GM19324 (cell line): Measurements from ENCODE around the gene TPRG1.

Experiments
- ATAC-seq: cut with Tn5 transposase; IDR thresholded peaks from one replicate; pipeline ENCODE4 v1.9.1; 2021; ENCODE audit warnings: mild to moderate bottlenecking, moderate library complexity; ENCODE audit not compliant: unreplicated experiment, low FRiP score

The TPRG1 gene

GRCh38 chr3:189165092-189165612 lies 6.6 kb upstream of the TPRG1 start:
- no peak for ATAC-seq

DNA sequence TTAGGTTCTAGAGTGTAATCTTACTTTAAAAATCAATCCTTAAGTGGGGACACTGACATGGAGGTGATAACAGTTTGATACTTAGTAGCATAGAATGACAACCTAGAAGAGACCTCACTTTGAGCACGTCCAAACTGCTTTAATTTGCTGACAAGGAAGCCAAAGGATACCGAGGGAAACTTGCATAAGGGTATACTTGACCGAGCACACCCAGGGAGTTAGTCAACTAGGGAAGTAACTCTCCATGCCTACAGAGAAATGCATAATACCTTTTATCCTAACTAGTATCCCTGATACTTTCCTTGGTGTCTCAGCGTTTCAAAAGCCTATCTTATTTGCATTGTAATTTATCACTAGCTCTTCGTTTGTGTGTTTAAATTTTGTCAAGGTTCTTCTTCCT lies 5.5 kb upstream of the TPRG1 start:
- no peak for ATAC-seq

DNA sequence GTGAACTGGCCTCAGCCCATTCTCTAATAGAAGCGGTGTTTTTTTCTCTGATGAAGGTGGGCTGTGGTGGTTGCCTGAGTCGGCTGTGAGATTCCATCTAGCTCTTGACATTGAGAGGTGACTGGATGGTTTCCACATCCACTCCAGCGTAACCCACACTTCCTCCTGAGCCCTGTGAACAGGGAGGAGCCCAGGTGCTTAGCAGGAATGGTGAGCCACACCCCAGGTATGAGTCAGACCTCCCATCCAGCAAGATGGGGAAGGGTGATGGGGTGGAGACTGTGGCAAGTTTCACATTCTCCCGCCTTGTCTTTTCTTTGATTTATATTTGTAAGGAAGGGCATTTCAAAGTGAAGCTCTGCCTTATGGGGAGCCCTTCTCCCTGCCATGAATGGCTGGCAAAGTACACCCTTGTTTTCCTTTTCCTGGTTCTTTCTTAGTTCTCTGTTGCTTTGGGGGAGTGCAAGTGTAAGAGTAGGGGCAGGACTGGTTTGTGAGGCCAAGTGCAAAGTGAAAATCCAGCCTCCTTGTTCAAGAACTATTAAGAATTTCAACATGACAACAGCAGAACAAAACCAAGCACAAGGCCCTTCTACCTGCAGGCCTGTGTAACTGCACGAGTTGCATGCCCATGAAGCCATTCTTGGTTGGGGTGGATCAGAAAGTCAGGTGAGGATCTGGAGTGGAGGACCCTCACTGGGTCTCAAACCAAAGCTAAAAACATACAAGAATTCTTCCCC lies 4.6 kb upstream of the TPRG1 start:
- no peak for ATAC-seq

- ATAC-seq: no peak
Measured at GRCh38 chr3:189168711-189169110, 3.1 kb upstream of the TPRG1 start.

DNA sequence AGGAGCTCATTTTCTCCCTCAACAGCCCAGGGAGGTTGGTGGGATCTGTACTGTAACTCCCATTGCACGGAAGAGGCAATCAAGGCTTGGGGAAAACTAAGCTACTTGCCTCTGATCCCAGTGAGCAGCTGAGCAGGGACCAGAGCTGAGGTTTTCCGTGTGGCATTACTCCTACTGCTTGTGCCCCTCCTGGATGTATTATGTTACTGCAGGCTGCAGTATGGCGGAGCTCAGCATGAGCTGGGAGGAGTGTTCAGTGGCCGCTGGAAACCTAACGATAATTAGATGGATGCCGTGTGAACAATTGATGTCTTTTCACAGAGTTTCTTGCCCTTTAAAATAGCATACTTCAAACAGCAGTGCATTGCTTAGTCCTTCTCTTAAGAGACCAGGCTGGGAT lies 2.0 kb upstream of the TPRG1 start:
- ATAC-seq: no peak

DNA sequence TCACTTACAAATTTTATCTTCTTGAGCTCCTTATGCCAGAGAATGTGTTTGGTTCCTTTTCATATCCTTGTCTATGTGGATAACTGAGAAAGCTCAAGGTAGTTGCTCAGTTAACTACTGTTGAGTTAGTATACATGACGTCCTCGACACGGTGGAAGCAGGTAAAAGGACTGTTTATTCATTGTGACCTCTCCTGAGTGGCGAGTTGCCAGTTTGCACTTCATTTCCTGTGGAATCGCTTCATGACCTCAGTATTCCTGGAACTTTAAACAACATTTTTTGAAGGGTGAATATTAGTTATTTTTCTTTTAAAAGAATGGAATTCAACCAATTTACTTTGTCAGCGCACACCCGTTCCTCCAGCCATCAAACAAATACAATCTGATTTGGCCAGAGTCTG lies 1.2 kb upstream of the TPRG1 start:
- no peak for ATAC-seq

DNA sequence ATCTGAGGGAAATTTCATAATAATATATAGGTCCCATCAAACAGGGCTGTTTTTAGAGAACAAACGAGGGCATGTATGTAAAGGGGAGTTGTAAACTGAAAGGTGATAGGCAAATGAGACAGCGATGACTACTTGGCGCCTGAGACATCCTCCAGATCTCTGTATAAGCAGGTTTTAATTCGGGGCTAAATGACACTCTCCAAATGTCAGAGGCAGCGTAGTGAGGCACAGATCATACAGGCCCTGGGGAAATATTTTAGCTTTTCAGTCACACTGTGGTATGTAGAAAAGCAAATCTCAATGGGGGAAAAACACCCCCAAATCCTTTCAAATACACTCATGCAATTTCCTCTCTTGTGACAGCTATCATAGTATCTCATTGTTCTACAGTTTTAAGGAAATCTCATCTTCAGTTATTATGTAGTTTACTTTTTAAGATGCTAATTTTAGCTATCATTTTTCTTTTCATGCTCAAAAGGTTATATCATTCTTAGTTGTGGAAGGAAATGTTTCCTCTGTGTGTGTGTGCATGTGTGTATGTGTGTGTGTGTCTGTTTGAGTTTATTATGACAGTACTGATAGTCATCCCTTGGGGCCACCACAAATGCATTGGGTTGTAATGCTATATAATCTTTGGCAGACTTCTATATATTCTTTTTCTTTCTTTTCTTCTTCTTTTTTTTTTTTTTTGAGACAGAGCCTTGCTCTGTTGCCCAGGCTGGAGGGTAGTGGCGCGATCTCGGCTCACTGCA lies 1.1 kb downstream of the TPRG1 start:
- no peak for ATAC-seq

DNA sequence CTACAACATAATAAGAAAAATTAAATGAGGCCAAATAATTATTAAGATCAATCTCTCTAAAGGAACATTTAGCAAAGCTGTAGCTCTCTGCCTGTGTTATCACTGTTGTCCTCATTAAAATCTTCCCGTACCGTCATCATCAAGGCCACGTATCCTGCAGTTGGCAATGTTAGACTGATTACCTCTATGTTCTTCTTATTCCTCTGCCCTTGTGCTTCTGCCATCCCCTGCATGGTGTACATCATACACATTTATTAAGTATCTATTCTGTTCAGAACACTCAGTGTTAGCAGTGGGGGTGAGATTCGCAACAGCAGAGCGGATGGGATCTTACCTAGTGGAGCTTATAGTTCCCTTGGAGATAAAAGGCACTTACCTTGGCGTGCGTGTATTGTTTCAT lies 12.8 kb downstream of the TPRG1 start:
- no peak for ATAC-seq

DNA sequence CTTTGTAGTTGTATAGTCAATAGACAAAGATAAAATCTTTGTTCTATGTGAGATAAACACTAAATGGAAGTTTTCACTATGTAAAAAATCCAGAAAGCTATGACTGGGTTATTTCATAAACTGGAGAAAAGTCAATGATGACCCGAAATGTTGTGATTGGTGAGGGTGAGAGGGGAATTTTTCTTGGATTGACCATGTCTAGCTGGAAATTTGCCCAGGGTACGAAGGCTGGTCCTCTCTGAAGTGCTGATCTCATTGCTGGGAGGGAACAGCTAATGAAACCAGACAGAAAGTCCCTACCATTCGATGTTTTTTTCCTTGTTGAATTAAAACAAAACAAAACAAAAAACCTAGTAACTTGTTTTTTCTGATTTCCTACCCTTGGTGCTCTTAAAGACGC lies 14.3 kb downstream of the TPRG1 start:
- no peak for ATAC-seq

GRCh38 chr3:189188466-189188865 lies 16.7 kb downstream of the TPRG1 start:
- no peak for ATAC-seq

GRCh38 chr3:189192725-189193124 lies 21.0 kb downstream of the TPRG1 start:
- ATAC-seq: no peak

DNA sequence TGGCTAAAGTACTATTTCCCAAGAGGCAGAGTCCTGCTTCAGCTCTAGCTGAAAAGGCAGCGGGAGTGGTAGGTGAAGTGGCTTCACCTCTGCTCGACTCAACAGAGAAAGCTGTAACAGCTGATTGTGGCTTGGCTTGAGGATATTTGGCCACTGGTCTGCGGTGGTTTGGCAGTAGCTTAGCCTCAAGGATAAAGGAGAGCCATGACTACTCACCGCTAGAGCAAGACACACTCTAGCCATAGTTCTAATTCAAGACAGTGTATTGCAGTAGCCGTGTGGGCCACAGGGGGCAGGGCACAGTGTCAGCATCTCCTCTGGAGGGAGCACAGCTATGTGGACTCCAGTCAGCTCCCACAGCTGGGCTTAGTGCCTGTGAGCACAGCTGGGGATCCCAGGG lies 23.5 kb downstream of the TPRG1 start:
- ATAC-seq: no peak

DNA sequence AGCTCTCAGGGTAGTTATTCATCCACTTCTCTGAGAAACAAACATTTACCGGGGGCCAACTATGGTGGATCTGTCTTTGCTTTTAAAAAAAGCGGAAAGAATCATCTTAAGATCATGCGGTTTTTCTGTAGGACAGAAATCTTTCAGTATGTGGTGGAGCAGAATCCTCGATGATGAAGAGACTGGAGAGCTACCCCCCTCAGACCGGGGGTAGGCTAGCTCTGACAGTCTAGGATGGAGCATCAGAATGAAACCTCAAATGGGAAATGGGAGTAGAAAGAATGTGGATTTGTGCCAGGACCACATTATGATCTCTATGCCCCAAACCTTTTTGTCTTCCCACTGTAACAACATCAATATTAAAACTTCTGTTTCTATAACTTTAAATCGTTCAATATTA lies 30.3 kb downstream of the TPRG1 start:
- ATAC-seq: no peak

DNA sequence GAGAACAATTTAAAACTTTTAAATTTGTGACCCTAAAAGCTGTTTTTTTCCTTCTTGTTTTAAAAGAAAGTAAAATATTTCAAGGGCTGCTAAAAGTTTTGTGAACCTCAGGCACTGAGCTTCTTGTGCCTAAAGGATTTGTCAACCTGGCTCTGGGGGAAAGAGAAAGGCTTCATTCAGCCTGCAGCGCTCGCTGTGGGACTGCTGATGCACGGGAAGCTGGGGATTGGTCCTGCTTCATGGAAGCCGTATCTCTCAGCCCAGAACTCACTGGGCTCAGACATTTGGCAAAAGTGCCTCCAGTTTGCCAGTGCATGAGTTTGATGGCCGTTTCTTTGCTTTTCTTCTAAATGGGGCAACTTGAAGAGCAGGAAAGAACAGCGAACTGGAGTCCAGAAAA lies 30.8 kb downstream of the TPRG1 start:
- no peak for ATAC-seq

- ATAC-seq: no peak
Measured at GRCh38 chr3:189204167-189204866, 32.5 kb downstream of the TPRG1 start.

- no peak for ATAC-seq
Measured at GRCh38 chr3:189204937-189205336, 33.2 kb downstream of the TPRG1 start.

DNA sequence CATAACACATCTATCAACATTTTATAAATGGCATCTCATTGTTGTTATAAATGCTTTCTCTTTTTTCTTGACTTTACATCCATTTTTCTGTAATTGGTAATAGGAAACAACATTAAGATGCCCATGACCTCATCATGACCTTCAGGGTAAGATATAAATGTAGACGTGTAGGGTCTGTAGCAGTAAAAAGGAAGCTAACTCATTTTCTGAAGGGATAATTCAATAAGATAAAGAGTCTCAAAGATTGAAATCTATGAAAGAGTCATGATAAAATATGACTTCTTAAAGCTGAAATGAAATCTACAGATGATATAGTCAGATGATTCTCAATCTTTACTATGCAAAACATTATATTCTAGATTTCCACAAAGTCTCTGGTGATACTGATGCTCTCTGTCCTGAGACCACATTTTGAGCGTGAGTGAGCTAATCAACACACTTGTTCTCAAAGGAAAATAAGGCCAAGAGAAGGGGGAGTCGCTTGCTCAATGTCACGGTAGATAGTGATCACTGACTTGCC lies 38.5 kb downstream of the TPRG1 start:
- no peak for ATAC-seq

GRCh38 chr3:189212681-189213080 lies 40.9 kb downstream of the TPRG1 start:
- no peak for ATAC-seq

DNA sequence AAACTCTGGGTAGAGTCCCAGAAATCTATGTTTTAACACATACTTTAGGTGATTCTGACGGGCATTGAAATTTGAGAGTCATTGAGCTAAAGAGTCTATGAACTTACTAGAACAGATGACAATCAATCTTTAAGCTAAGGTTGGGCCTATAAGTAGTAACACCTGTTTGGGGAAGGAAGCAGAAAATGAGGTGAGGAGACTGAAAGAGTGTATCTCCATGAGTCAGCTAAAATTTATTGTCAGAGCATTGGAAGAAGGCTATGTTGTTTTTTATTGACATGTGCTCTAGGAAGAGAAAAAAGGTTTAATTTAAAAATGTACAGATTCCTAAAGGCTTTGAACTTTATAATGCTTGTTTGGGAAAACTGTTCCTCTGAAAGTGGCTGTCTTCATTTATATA lies 42.9 kb downstream of the TPRG1 start:
- no peak for ATAC-seq

GRCh38 chr3:189222927-189223636 lies 51.3 kb downstream of the TPRG1 start:
- no peak for ATAC-seq
